Measurements from ENCODE around the gene CPZ.
A peak's percentile ranks its signal among the peaks of the same experiment; 100 is the strongest.
"Not testable (repeated sequence)": the region's sequence is repeated elsewhere in the genome, so short reads cannot be mapped to it uniquely, and the experiment has no call there.

The CPZ gene

DNA sequence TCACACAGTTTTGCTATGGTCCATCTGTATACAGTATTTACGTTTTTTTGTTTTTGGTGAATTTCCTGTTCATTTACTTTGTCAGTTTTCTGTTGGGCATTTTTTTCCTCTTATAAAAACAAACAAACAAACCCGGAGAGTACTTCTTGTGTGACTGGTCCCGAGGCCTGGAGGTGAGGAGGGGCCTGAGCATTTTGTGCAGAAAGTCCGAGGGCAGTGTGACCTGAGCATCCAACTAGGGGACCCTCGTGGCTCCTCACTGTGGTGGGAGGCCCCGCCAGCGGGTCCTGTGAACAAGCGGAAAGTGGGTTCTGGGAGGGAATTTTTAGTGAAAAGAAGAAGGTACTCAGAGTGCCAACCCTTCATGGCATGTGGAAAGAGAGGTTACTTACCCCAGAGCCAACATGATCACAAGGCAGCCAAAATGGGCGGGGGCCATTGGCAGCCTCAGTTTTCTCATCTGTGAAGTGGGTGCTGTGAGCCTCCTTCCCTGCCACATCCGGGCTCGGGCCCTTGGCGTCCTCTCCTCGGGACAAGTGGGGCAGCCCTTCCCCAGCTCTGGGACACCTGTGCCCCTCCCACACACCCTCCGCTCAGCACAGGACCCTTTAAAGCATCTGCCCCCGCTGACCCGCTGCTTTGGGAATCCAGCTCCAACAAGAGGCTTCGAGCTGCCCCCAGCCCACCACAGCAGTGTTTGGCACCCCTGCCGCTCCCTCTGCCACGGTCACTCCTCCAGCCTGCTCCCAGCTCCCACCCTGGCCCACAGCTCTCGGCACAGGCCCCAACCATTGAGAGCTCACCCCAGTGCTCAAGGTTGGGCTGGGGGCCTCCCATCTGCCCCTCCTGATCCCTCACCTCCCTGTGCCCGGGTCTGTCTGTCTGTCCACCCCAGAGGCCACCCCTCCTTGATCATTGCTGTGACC lies 35.2 kb upstream of the CPZ start:
- DNase-seq (ENCODE audit: low read depth) = no peak

DNA sequence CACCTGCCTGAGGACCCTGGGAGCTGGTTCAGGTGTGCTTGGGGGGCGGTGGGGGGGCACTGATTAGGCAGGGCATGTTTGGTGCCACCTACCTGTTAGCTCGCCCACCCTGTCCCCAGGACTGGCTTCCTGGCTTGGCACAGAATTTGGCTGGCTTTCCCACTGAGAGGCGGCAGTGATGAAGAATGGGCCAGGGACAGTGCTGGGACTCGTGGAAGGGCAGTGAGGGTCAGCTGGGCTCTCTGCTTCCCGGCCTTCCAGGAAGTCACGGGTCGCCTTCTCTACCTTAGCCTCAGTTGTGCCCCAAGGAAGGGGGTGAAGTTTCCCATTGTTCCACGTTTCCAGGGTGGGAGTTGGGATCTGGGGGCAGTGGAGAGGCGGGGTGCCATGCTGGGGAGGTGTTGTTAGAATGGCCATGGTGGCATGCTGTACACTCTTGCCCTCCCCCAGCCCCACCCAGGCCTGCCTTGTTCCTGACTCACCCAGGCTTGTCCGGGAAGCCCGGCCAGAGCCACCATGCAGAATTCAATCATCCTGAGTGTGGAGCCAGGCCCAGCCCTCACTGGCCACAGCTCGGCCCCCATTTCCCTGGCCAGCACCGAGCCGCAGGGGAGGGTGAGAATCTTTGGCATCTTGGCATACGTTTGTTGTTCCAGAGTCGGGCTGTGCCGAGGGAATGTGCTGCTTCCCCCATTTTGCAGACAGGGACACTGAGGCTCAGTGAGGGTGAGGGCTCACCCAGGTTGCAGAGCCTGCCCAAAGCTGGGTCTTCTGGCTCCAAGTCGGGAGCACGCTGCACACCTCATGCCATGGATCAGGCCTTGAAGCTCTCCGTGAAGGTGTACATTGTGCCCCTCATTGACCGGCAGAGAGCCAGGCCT lies 34.2 kb upstream of the CPZ start:
- peak; percentile 24 for DNase-seq (ENCODE audit: low read depth)

DNA sequence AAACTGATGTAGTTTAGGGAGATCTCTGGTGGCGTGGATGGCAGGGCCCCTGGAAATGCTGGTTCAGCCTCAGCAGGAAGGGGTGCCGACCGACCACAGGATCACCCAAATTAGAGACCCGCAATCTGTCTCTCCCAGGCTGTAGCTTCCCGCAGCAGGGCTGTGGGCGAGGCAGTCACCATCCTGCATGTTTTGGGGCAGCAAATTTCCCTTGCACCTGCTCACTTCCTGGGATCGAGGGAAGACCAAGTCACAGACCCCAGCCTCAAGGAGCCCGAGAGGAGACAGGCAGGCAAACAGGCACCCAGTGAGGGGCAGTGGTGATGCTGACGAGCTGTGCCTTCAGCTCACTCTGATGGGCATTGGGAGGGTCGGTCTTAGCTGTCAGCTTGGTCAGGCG lies 33.6 kb upstream of the CPZ start:
- no peak for DNase-seq (ENCODE audit: low read depth)

DNA sequence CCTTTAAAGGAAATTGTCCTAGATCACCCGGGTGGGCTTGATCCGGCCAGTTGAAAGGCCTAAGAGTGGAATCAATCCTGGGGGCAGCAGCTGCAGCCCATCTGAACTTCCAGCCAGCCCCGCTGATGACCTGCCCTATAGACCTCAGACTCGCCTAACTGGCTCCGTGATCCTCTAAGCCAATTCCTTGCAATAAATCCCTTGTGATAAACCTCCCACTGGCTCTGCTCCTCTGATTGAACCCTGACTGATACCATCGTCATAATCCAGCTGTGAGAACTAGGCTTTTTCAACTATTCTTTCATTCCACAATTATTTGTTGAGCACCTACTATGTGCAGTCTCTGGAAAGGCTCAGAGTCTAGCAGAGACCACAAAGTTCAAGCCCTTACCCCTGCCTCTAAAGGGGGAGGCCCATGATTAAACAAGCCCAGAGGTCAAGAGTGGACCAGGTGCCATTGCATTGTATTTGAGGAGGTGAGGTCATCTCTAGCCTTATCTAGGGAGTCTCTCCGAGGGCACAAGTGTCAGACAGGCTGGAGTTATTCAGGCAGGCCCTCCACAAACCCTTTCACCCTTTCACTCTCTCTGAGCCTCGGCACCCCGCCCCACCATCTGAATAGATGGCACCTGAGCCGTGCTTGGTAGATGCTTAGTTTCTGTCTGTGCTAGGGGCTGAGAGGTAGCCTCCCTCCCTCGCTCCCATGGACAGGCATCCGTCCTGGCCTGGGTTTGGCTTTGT lies 32.9 kb upstream of the CPZ start:
- DNase-seq (ENCODE audit: low read depth) = no peak

DNA sequence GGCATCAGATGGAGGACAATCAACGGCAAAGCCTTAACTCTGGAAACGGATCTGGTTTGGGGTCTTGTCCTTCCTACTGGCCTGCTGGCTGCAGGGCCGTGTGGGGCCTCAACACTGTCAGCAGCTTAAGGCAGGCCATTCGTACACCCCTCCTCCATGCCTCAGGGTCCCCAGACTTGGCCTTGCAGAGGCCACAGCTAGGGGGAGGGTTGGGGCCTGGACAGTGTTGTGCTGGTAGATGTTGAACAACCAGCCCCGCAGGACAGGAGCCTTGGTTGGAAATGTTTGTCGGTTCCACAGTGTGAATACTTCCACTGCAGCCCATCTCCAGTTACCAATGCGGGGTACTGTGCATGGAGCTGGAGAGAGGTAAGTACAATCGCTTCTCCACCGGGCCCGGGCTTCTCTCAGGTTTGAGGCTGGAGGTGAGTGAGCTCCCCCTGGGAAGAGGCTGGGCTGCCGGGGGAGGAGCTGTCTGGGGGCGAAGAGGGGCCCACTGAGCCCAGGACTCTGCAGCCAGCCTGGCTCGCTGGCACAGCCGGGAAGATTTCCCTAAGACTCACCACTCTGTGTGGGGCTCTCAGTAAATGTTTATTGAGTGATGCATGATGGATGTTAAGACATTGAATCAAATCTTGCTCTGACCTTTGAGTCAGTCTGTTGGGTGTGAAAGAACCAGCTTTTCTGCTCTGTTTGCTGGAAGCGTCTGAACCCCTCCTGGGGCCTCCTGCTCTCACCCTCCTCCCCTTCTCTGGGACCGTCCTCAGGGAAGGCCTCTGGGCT lies 32.1 kb upstream of the CPZ start:
- DNase-seq (ENCODE audit: low read depth) = no peak

DNA sequence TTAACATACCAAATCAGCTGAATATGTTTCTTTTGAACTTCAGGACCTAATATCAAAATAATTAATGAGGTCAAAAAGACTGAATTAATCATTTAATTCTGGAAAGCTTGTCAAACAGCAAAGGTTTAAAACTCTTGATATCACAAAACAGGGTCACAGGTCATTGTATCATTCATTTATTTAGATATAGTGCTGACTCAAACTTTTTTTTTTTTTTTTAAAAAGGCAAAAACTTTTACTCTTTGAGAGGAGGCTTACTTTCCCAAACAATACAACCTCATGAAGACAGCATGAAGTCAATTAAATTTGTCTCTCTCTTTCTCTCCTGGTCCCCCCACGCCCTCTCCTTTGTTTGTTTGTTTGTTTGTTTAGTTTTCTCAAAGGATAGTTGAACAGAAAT lies 28.0 kb upstream of the CPZ start:
- DNase-seq (ENCODE audit: low read depth) = no peak

DNA sequence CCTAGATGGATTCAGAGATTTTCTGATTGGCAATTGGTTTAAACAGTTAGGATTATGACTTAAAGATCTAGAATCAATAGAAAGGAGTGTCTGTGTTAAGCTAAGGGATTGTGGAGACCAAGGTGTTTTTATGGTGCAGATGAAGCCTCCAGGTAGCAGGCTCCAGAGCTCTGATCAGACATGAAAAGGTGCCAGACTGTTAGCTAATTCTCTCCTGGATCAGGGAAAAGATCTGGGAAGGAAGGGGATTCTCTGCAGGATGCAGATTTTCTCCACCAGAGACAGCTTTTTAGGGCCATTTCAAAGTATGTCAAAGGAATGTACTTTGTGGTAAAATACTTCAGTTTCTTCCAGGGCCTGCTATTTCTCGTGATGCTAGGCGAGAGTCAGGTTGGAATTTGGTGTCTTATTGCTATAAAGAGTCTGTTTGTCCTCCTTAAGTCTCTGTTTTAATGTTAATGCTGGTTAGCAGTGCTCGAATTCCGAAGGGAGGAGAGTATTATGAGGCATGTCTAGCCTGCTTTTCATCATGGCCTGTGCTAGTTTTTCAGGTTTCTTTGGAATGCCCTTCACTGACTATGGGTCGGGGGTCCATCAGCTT lies 24.4 kb upstream of the CPZ start:
- no peak for DNase-seq (ENCODE audit: low read depth)

DNA sequence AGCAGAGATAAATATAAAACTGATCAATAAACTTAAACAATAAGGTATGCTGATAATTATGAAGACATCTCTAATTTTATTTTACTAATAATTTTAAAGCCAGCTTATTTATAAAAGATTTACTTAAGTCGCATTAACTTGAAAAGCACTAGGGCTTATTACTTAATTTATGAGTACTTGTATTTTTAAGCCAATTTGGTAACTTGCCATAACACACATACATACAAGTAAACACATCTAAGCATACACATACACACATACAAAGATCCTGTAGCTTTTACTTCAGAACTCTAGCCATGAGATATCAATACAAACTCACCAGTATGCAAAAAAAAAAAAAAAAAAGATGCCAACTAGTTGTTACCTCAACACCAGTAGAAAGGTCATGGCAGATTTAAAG lies 22.4 kb upstream of the CPZ start:
- DNase-seq (ENCODE audit: low read depth) = no peak

DNA sequence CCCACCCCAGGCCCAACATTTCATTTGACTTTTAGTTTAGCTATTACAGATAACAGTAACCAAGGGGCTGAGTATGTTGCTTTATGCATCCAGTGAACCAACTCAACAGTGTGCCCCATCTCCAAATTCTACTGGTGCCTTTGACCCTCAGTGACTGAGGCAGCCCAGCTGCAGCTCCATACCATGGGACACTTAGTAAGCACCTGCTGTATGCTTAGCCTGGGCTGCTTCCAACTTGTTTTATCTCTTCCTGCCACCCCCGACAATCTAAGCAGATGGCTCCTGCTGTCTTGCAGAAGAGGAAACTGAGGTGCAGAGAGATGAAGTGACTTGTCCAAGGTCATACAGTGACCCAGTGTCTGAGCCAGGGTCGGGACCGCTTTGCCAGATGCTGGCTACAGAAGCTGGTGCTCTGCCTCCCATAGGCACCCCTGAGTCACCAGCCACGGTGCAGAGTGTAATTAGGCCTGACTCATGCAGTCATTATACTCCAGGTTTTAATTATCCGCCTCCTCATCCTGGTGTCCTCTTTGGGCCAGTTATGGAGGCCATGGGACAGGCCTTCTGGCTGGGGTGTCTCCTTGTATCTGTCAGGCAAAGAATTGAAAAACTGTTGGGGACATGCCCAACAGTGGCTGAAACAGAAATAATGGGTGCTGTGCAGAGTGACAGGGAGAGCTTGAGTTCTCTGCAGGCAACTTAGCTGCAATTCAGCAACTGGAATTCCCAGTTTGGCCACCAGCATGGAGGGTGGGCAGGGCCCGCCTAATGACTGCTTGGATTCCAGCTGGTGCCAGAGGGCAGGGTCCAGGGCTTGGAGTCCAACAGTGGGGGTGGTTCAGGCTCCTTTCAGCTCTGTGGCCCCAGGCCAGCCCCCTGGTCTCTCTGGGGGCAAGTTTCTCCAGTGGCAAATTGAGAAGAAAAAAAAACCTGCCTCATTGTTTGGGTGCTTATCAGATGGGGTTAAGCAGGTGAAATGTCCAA lies 20.6 kb upstream of the CPZ start:
- no peak for DNase-seq (ENCODE audit: low read depth)

DNA sequence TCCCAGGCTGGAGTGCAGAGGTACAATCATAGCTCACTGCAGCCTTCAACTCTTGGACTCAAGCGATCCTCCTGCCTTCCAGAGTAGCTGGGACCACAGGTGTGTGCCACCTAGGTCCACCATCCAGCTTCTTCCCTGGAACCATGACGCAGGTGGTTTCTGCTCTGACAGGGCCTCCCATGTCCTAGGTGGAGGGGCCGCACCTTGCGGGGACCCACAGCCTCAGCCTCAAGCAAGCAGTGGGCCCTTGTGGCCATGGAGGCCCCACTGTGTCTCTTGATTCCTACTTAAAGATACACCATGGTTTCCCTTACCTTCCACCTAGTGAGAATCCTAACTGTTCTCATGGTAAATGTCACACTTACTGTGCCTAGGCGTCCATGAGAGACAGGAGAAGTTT lies 19.3 kb upstream of the CPZ start:
- DNase-seq (ENCODE audit: low read depth) = no peak

DNA sequence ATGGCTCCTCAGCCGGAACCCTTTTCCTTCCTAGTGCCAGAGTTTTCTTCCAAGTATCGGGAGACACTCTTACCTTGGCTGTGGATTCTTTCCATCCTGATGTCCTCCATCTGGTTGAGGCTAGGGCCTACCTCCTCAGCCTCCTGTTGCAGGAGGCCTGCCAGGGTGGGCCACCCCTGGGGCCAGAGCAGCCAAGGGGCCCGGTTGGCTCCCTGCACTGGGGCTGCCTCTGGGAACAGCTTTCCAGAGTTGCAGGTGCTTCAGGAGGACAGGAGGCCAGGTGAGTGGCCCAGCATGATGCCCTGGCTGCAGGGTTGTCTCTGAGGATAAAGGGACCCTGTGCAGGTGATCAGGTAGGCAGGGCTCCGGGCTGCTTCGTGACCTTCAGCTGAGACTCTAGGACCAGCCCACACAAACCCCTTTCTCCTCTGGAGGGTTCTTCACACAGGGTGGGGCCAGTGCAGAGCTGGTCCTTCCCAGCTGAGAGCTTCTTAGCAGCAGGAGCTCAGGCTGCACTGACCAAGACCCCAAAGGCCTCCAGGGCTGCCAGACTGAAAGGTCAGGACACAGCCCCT lies 17.7 kb upstream of the CPZ start:
- DNase-seq (ENCODE audit: low read depth) = no peak

DNA sequence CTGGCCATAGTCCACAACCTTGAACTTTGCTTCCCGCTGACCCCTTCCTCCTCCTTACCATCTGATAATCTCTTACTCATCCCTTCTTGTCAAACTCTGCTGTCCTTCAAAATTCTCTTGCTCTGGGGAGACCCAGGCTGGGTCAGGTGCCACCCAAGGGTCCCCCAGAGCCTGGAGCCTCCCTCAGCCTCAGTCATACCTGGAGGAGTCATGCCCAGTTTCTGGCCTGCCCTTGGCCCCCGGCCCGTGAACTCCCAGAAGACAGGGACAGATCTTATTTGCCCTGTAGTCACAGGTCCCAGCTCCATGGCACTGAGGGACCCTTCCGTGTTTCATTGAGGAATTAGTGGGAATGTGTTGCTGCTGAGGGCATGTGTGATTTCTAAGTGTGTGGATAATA lies 17.1 kb upstream of the CPZ start:
- no peak for DNase-seq (ENCODE audit: low read depth)

DNA sequence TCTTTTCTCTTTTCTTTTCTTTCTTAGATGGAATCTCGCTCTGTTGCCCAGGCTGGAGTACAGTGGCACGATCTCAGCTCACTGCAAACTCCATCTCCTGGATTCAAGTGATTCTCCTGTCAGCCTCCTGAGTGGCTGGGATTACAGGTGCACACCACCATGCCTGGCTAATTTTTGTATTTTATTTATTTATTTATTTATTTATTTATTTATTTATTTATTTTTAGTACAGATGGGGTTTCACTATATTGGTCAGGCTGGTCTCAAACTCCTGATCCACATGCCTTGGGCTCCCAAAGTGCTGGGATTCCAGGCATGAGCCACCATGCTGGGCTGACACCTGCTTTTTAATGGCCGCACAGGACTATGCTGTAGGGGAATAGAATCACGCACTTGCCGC lies 16.0 kb upstream of the CPZ start:
- not testable (repeated sequence) for DNase-seq (ENCODE audit: low read depth)

DNA sequence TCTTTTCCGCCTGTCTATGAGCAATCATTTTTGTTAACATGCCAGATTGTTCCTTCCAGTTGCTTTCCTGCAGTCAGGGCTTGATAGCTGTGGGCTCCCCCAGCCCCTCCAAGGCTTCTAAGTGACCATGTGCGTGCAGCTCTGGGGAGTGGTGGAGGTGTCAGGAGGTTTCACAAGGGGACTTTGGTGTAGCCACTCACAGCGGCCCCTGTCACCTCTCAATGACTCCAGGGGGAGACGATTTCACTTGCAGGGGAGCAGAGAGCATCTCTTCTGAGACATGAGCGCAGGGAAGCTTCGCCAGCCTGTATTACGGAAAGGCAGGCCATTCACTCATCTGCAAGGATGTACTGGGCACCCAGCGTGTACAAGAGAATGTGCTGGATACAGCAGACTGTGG lies 15.5 kb upstream of the CPZ start:
- no peak for DNase-seq (ENCODE audit: low read depth)

DNA sequence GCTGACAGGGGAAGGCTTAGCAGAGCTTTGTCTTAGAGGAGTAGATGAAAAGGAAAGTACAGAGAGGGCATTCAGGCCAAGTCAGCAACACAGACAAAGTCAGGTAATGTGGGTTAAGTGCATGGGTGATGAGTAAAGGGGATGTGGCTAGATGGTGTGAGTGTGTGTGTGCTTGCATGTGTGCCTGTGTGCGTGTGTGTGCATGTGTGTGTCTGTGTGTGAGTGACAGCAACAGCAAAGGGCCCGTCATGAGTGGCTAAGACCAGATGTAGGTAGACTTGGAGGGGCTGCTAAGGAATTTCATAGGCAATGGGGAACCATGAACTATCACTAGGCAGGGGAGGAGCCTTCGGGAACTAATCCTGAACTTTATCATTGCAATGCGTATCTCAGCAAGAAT lies 14.6 kb upstream of the CPZ start:
- DNase-seq (ENCODE audit: low read depth) = no peak

DNA sequence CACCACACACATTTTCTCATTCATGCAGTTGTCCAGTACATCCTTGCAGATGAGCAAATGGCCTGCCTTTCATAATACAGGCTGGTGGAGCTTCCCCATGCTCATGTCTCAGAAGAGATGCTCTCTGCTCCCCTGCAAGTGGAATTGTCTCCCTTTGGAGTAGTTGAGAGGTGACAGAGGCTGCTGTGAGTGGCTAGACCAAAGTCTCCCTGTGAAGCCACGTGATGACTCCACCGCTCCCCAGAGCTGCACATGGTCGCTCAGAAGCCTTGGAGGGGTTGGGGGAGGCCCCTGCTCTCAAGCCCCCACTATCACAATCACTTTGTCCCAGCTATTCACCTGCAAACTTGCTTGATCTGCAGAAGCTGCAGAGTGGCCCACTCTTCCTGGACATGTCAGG lies 13.8 kb upstream of the CPZ start:
- no peak for DNase-seq (ENCODE audit: low read depth)

DNA sequence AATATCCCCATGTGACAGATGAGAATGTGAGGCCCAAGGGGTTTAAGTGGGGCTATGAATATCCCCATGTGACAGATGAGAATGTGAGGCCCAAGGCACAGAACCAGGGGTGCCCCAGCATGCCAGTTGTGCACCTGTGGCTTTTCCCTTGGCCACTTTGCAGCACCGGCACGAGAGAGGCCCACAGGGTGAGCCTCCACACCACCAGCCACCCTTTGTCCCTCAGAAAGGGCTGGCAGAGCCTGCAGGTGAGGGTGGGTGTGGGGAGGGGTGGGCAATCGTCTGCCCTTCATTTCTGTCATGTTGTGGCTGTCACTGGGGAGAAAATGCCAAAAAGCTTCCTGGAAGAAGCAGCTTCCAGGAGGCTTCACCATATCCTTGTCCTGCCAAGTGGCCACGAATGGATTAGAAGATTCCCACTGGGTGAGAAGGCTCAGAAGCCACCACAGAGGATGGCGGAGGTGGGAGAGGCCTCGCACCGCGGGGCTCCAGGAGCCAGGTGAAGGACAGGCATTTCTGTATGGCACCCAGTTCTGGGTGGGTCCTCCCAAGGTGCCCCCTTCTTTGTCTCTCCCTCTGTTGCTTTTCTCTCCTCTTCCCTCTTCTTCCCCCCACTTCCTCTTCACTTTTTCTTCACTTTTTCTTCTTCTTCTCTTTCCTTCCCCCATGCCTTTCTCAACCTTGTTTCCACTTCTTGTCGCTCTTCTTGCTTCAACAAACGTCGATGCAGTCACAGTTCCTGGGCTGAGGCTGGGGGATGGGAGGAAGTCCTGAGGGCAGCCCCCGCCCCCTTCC lies 12.8 kb upstream of the CPZ start:
- no peak for DNase-seq (ENCODE audit: low read depth)

DNA sequence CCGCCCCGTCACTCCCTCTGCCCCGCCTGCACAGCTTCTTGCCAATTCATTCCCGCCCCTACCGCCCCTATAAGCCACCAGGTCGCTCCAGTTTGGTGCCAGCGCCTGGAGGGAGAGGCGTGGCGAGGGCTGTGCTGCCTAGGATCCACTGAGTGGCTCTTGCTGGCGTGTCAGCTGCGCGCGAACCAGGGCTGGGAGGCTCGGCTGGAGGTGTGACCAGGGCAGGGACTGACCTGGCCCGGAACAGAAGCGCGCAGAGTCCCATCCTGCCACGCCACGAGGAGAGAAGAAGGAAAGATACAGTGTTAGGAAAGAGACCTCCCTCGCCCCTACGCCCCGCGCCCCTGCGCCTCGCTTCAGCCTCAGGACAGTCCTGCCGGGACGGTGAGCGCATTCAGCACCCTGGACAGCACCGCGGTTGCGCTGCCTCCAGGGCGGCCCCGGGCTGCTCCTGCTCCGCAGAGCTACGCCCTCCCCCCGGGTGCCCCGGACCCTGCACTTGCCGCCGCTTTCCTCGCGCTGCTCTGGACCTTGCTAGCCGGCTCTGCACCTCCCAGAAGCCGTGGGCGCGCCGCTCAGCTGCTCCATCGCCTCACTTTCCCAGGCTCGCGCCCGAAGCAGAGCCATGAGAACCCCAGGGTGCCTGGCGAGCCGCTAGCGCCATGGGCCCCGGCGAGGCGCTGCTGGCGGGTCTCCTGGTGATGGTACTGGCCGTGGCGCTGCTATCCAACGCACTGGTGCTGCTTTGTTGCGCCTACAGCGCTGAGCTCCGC lies 12.1 kb upstream of the CPZ start, which contains the start of gene GPR78:
GPR78 (plus strand) TSS at position 72 of the 773 bp plus-strand sequence; CDS start at position 663, 591 bp downstream.
- DNase-seq (ENCODE audit: low read depth) = no peak

Measured in HS-27A (cell line).